Activated CD4-positive, alpha-beta T cell treated with anti-CD3 and anti-CD28 coated beads, Interleukin-2, amount 10 ng/mL, durations not matched to agents 24 days and 14 days (primary cell): ENCODE measurements around the gene CALCA. TPM values are rescaled to one million over a fixed set of nuclear protein-coding genes. Genes with fewer than 3 reads are reported as not detected.

Experiments used
- DNase-seq: peaks from one replicate; pipeline ENCODE4 v3.0.0; 2022
- H3K27ac Mint-ChIP-seq: one replicate; pipeline ENCODE4 v1.8.0; 2022; ENCODE audit warnings: mild to moderate bottlenecking, mixed read lengths
- H3K27me3 Mint-ChIP-seq: one replicate; pipeline ENCODE4 v1.8.0; 2022; ENCODE audit warnings: mixed read lengths
- H3K36me3 Mint-ChIP-seq: one replicate; pipeline ENCODE4 v1.8.0; 2022; ENCODE audit warnings: low read depth, mild to moderate bottlenecking, mixed read lengths
- H3K4me1 Mint-ChIP-seq: one replicate; pipeline ENCODE4 v1.8.0; 2021; ENCODE audit warnings: mixed read lengths
- H3K4me3 Mint-ChIP-seq: one replicate; pipeline ENCODE4 v1.8.0; 2022; ENCODE audit warnings: mild to moderate bottlenecking, moderate library complexity, mixed read lengths
- H3K9me3 Mint-ChIP-seq: one replicate; pipeline ENCODE4 v1.8.0; 2021; ENCODE audit warnings: mixed read lengths
- intact Hi-C: fragments of 100-400 bp; cut with micrococcal nuclease; formaldehyde crosslinking; loops from one replicate; pipeline ENCODE4 v1.15.1; 2023
- total RNA-seq: library from RNA; stranded (reverse); gene quantifications from 2 replicates; pipeline ENCODE4 v1.2.3, GENCODE V29; 2022

CALCA gene
- total RNA-seq, 1 donor from 2014 or later: not detected

GRCh38 chr11:14924318-14924717, 47.8 kb downstream of the CALCA start:
- no peak overlapping the region for H3K27ac Mint-ChIP-seq
- DNase-seq: peak; percentile 19
- H3K4me3 Mint-ChIP-seq: no peak overlapping the region
- intact Hi-C loops: no loop called here
- H3K27me3 Mint-ChIP-seq: peaks cover 4% of the 10 kb centered on the region
- H3K4me1 Mint-ChIP-seq: no peaks in the 10 kb centered on the region
- peaks cover 15% of the 10 kb centered on the region for H3K36me3 Mint-ChIP-seq
- H3K9me3 Mint-ChIP-seq: peaks cover 5% of the 10 kb centered on the region

Other genes with a start within 250 kb of the CALCA start
- gene CYP2R1, start 80.1 kb downstream of the CALCA start, total RNA-seq: 13.1 and 13.7 TPM in 2 replicates
- 0.58 and 0.99 TPM in 2 replicates for gene CALCB, start 101.2 kb upstream of the CALCA start, total RNA-seq
- 0.09 TPM in 1 of 2 replicates, not detected in the other for gene INSC, start 142.6 kb upstream of the CALCA start, total RNA-seq